GM12891 (cell line): ENCODE results near the gene LACTBL1.

Experiments used
- DNase-seq: peaks from one replicate; pipeline ENCODE4 v3.0.0; 2011; ENCODE audit warnings: low spot score; ENCODE audit not compliant: insufficient read length
- FAIRE-seq: peaks from 2 replicates; lab custom pipeline; 2011; peaks lifted over from hg19 to GRCh38; lab: Jason Lieb, UNC
- PAX5 ChIP-seq: IDR thresholded peaks from 2 replicates; pipeline ENCODE4 v1.6.1; 2011; ENCODE audit warnings: low read length, moderate library complexity, mild to moderate bottlenecking; ENCODE audit not compliant: insufficient read depth, severe bottlenecking
- POLR2A ChIP-seq: IDR thresholded peaks from 2 replicates; pipeline ENCODE4 v1.6.1; 2011; ENCODE audit warnings: low read depth, low read length, control low read depth
- POLR2AphosphoS5 ChIP-seq: IDR thresholded peaks from 2 replicates; pipeline ENCODE4 v1.6.1; 2011; ENCODE audit warnings: low read depth, low read length, control low read depth
- POU2F2 ChIP-seq: IDR thresholded peaks from 2 replicates; pipeline ENCODE4 v1.6.1; 2011; ENCODE audit warnings: low read depth, mild to moderate bottlenecking, control low read depth, low read length, moderate library complexity
- SPI1 ChIP-seq: IDR thresholded peaks from 2 replicates; pipeline ENCODE4 v1.6.1; 2011; ENCODE audit warnings: low read depth, low read length, control low read depth
- TAF1 ChIP-seq: IDR thresholded peaks from 2 replicates; pipeline ENCODE4 v1.6.1; 2011; ENCODE audit warnings: low read depth, low read length, control low read depth

Gene LACTBL1

GRCh38 chr1:22963044-22963677 is 9.5 kb downstream of the LACTBL1 start:
- TF ChIP-seq PAX5 = no peak
- TF ChIP-seq POU2F2 = no peak
- DNase-seq = no peak
- FAIRE-seq = no peak

- FAIRE-seq (no peak), DNase-seq (no peak)
- TF ChIP-seq PAX5 (no peak), SPI1 (peak; percentile 58)
Observed at GRCh38 chr1:22962558-22962957, 10.1 kb downstream of the LACTBL1 start.

- FAIRE-seq = no peak
- no peak for DNase-seq
- no peak for TF ChIP-seq POU2F2
- no peak for TF ChIP-seq PAX5
- no peak for TF ChIP-seq TAF1
- TF ChIP-seq POLR2AphosphoS5 = no peak
- TF ChIP-seq POLR2A = no peak
- no peak for TF ChIP-seq SPI1
Observed at GRCh38 chr1:22959545-22960360, 12.9 kb downstream of the LACTBL1 start.

GRCh38 chr1:22958556-22958955 is 14.1 kb downstream of the LACTBL1 start:
- DNase-seq = no peak
- FAIRE-seq = no peak
- no peak for TF ChIP-seq PAX5
- TF ChIP-seq TAF1 = no peak
- no peak for TF ChIP-seq POLR2AphosphoS5
- TF ChIP-seq POLR2A = no peak
- no peak for TF ChIP-seq POU2F2
- no peak for TF ChIP-seq SPI1

GRCh38 chr1:22957066-22957465 is 15.6 kb downstream of the LACTBL1 start:
- TF ChIP-seq PAX5 (no peak), SPI1 (no peak), POLR2AphosphoS5 (no peak), POLR2A (no peak), TAF1 (no peak), POU2F2 (no peak)
- FAIRE-seq = no peak
- no peak for DNase-seq

GRCh38 chr1:22955146-22955545 is 17.5 kb downstream of the LACTBL1 start:
- no peak for FAIRE-seq
- no peak for TF ChIP-seq PAX5
- TF ChIP-seq TAF1 = no peak
- TF ChIP-seq SPI1 = no peak
- no peak for TF ChIP-seq POLR2A
- TF ChIP-seq POU2F2 = no peak
- TF ChIP-seq POLR2AphosphoS5 = no peak

GRCh38 chr1:22953740-22954141 is 18.9 kb downstream of the LACTBL1 start:
- DNase-seq (no peak), FAIRE-seq (no peak)
- TF ChIP-seq POU2F2 (no peak), POLR2A (no peak), PAX5 (no peak), TAF1 (no peak), SPI1 (no peak), POLR2AphosphoS5 (no peak)

More at GRCh38 chr1:22955146-22955545, 17.5 kb downstream of the LACTBL1 start:
- no peak for DNase-seq

- FAIRE-seq (no peak), DNase-seq (no peak)
- TF ChIP-seq POLR2A = no peak
Observed at GRCh38 chr1:22953057-22953739, 19.5 kb downstream of the LACTBL1 start.

- FAIRE-seq (no peak), DNase-seq (no peak)
- TF ChIP-seq POU2F2 (no peak), POLR2AphosphoS5 (no peak), TAF1 (no peak), POLR2A (no peak), SPI1 (no peak), PAX5 (no peak)
Observed at GRCh38 chr1:22952694-22953056, 20.0 kb downstream of the LACTBL1 start.

GRCh38 chr1:22951796-22952195 is 20.9 kb downstream of the LACTBL1 start:
- TF ChIP-seq POU2F2 (no peak), PAX5 (no peak), POLR2A (no peak), POLR2AphosphoS5 (no peak), TAF1 (no peak), SPI1 (no peak)
- no peak for FAIRE-seq
- DNase-seq = no peak
